ENCODE measurements around the gene TMPRSS3. TPM values are rescaled to one million over a fixed set of nuclear protein-coding genes. Genes with fewer than 3 reads are reported as not detected.
A peak's percentile ranks its signal among the peaks of the same experiment; 100 is the strongest.

Gene TMPRSS3
- total RNA-seq, 2 donors from 2014 or later: 0.27 to 0.34 TPM

- Histone ChIP-seq H3K4me3 (no peak overlapping the region), H3K27me3 (replicated peaks; ENCODE audit: insufficient read depth) (no peaks in the 10 kb centered on the region), H3K27ac (no peak overlapping the region), H3K36me3 (no peaks in the 10 kb centered on the region), H3K4me1 (replicated peaks) (peaks cover 6% of the 10 kb centered on the region), H3K9me3 (no peaks in the 10 kb centered on the region)
- intact Hi-C loops (cut with DNase I): no loop called here
- TF ChIP-seq POLR2AphosphoS5 (IDR thresholded peaks at IDR 0.05) (no peak), POLR2A (IDR thresholded peaks at IDR 0.05) (no peak)
- TF ChIP-seq, protein P1, sequence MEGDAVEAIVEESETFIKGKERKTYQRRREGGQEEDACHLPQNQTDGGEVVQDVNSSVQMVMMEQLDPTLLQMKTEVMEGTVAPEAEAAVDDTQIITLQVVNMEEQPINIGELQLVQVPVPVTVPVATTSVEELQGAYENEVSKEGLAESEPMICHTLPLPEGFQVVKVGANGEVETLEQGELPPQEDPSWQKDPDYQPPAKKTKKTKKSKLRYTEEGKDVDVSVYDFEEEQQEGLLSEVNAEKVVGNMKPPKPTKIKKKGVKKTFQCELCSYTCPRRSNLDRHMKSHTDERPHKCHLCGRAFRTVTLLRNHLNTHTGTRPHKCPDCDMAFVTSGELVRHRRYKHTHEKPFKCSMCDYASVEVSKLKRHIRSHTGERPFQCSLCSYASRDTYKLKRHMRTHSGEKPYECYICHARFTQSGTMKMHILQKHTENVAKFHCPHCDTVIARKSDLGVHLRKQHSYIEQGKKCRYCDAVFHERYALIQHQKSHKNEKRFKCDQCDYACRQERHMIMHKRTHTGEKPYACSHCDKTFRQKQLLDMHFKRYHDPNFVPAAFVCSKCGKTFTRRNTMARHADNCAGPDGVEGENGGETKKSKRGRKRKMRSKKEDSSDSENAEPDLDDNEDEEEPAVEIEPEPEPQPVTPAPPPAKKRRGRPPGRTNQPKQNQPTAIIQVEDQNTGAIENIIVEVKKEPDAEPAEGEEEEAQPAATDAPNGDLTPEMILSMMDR (IDR thresholded peaks at IDR 0.05): no peak
- DNase-seq (ENCODE audit: low spot score): no peak
- WGBS: 88% methylated on average over 24 of the region's 24 CpGs
Measured at GRCh38 chr21:42377211-42377950, 18.5 kb downstream of the TMPRSS3 start.

GRCh38 chr21:42376338-42376982 is 19.4 kb downstream of the TMPRSS3 start:
- H3K27me3 ChIP-seq (replicated peaks; ENCODE audit: insufficient read depth): no peaks in the 10 kb centered on the region
- WGBS: 43% methylated on average over 32 of the region's 32 CpGs
- DNase-seq (ENCODE audit: low spot score): peak; percentile 47
- TF ChIP-seq, protein P1 (IDR thresholded peaks at IDR 0.05): peak in 2 of 4 experiments; percentile 9 to 57
- TF ChIP-seq POLR2AphosphoS5 (IDR thresholded peaks at IDR 0.05) (peak; percentile 45), POLR2A (IDR thresholded peaks at IDR 0.05) (no peak)
- no peak overlapping the region for H3K4me3 ChIP-seq
- H3K9me3 ChIP-seq: no peaks in the 10 kb centered on the region
- no peaks in the 10 kb centered on the region for H3K36me3 ChIP-seq
- no peak overlapping the region for H3K27ac ChIP-seq
- intact Hi-C loops (cut with DNase I): no loop called here
- H3K4me1 ChIP-seq (replicated peaks): peaks cover 6% of the 10 kb centered on the region

GRCh38 chr21:42375966-42376337 is 19.9 kb downstream of the TMPRSS3 start:
- H3K9me3 ChIP-seq: no peaks in the 10 kb centered on the region
- TF ChIP-seq, protein P1 (IDR thresholded peaks at IDR 0.05): no peak
- TF ChIP-seq POLR2A (IDR thresholded peaks at IDR 0.05) (no peak), POLR2AphosphoS5 (IDR thresholded peaks at IDR 0.05) (no peak)
- DNase-seq (ENCODE audit: low spot score): no peak
- 76% methylated on average over 2 of the region's 3 CpGs for WGBS
- H3K27me3 ChIP-seq (replicated peaks; ENCODE audit: insufficient read depth): no peaks in the 10 kb centered on the region
- H3K36me3 ChIP-seq: no peaks in the 10 kb centered on the region
- H3K4me3 ChIP-seq: no peak overlapping the region
- intact Hi-C loops (cut with DNase I): no loop called here
- H3K27ac ChIP-seq: no peak overlapping the region
- H3K4me1 ChIP-seq (replicated peaks): peaks cover 6% of the 10 kb centered on the region

DNA sequence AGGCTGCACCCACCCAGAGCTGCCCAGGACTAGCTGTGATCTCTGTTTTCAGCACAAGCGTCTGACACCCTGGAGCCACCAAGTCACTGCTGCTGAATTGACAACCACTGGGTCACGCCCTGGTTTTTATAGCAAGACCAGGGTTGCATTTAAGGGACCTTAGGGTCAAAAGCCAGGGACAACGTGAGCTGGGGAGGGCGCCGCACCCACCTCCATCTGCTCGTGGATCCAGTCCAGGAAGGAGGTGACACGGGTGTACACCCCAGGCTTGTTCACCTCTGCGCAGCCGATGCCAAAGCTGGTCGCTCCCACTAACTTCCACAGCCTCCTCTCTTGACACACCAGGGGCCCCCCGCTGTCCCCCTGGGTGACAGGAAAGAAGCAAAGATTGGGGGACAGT is 20.3 kb downstream of the TMPRSS3 start:
- Histone ChIP-seq H3K27ac (no peak overlapping the region), H3K4me1 (replicated peaks) (peaks cover 6% of the 10 kb centered on the region), H3K36me3 (no peaks in the 10 kb centered on the region), H3K4me3 (no peak overlapping the region), H3K27me3 (replicated peaks; ENCODE audit: insufficient read depth) (no peaks in the 10 kb centered on the region), H3K9me3 (no peaks in the 10 kb centered on the region)
- WGBS: 59% methylated on average over 11 of the region's 11 CpGs
- intact Hi-C loops (cut with DNase I): no loop called here
- no peak for DNase-seq (ENCODE audit: low spot score)
- no peak for TF ChIP-seq POLR2A (IDR thresholded peaks at IDR 0.05)
- TF ChIP-seq, protein P1 (IDR thresholded peaks at IDR 0.05): no peak
- no peak for TF ChIP-seq POLR2AphosphoS5 (IDR thresholded peaks at IDR 0.05)
